ENCODE measurements around the gene UMODL1. TPM values are rescaled to one million over a fixed set of nuclear protein-coding genes. Genes with fewer than 3 reads are reported as not detected.

The UMODL1 gene
- total RNA-seq, 2 experiments from 2014 or later, result 7.4 to 12.3 TPM

DNA sequence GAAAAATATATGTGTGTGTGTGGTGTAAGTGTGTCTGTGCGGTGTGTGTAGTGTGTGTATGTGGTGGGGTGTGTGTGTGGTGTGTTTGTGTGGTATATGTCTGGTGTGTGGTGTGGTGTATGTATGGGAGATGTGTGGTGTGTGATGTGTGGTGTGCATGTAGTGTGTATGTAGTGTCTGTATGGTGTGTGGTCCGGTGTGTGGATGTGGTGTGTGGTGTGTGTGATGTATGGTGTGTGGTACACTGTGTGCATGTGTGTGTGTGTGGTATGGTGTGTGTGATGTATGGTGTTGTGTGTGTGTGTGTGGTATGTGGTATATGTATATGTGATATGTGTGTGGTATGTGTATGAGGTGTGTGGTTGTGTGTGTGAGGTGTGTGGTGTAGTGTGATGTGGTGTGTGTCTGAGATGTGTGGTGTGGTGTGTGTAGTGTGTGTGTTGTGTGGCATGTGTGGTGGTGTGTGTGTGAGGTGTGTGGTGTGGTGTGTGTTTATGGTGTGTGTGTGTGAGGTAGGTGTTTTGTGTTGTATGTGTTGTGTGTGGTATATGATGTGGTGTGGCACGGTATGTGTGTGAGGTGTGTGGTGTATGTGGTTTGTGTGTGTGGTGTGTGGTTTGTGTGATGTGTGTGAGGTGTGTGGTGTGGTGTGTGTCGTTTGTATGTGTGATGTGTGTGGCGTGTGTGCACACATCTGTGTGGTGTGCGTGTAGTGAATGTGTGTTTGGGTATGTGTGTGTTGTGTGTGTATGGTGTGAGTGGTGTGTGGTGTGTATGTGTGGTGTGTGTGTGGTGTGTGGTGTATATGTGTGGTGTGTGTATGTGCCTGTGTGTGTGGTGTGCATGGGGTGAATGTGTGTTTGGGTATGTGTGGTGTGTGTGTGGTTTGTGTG, 112.5 kb downstream of the UMODL1 start:
- no TSS peak for BruUV-seq (replicated peaks)
- ChIA-PET CTCF (ENCODE audit: unreplicated experiment) (interaction anchor here (0.6 to 1.2 kb wide), 2 partner anchors 9 to 70 kb away, joined by 3 read pairs; no protein-coding TSS in a partner anchor), POLR2A (no interaction called here)
- Histone ChIP-seq H3K4me1 (ENCODE audit: insufficient read depth, low read length, poor library complexity, severe bottlenecking) (peaks cover 23% of the 10 kb centered on the region), H3K4me2 (ENCODE audit: low read length) (no peak overlapping the region), H3K9me2 (ENCODE audit: insufficient read depth, low read length) (no peaks in the 10 kb centered on the region), H2AFZ (ENCODE audit: low read length) (no peak overlapping the region), H3K9me3 (ENCODE audit: low read length) (peaks cover 43% of the 10 kb centered on the region; the same call in 1 of the 2 replicates), H3K4me3 (ENCODE audit: low read depth, low read length, poor library complexity, severe bottlenecking) (no peak overlapping the region), H3K36me3 (ENCODE audit: insufficient read depth, low read length) (peaks cover 14% of the 10 kb centered on the region; the same call in 1 of the 2 replicates), H4K20me1 (ENCODE audit: insufficient read depth, low read length) (no peaks in the 10 kb centered on the region), H3K79me2 (ENCODE audit: insufficient read depth, low read depth, low read length) (no peaks in the 10 kb centered on the region), H3K27ac (ENCODE audit: low read depth, low read length, poor library complexity, severe bottlenecking) (no peak overlapping the region)
- no peak for TF ChIP-seq CTCF (conservative IDR thresholded peaks at IDR 0.05; ENCODE audit: low read length)
- no peak for TF ChIP-seq EZH2phosphoT487 (IDR thresholded peaks at IDR 0.05; ENCODE audit: borderline replicate concordance, low read depth, low read length)
- DNase-seq (ENCODE audit: low spot score), result no peak
- intact Hi-C loops (cut with micrococcal nuclease; ENCODE audit: unreplicated experiment), result no loop called here

- Histone ChIP-seq H2AFZ (ENCODE audit: low read length) (peak overlapping the region; percentile 5; the same call in 1 of the 2 replicates), H4K20me1 (ENCODE audit: insufficient read depth, low read length) (no peaks in the 10 kb centered on the region), H3K4me1 (ENCODE audit: insufficient read depth, low read length, poor library complexity, severe bottlenecking) (peaks cover 53% of the 10 kb centered on the region), H3K9me3 (ENCODE audit: low read length) (peaks cover 43% of the 10 kb centered on the region; the same call in 1 of the 2 replicates), H3K36me3 (ENCODE audit: insufficient read depth, low read length) (peaks cover 14% of the 10 kb centered on the region; the same call in 1 of the 2 replicates), H3K4me3 (ENCODE audit: low read depth, low read length, poor library complexity, severe bottlenecking) (no peak overlapping the region), H3K4me2 (ENCODE audit: low read length) (no peak overlapping the region), H3K9me2 (ENCODE audit: insufficient read depth, low read length) (no peaks in the 10 kb centered on the region), H3K27ac (ENCODE audit: low read depth, low read length, poor library complexity, severe bottlenecking) (peak overlapping the region; percentile 98), H3K79me2 (ENCODE audit: insufficient read depth, low read depth, low read length) (no peaks in the 10 kb centered on the region)
- no peak for DNase-seq (ENCODE audit: low spot score)
- ChIA-PET CTCF (ENCODE audit: unreplicated experiment) (no interaction called here), POLR2A (interaction anchor here (0.7 to 3.6 kb wide), 5 partner anchors 10 to 61 kb away, joined by 4 to 17 read pairs (median 12); no protein-coding TSS in a partner anchor)
- BruUV-seq (replicated peaks), result no TSS peak
- TF ChIP-seq EZH2phosphoT487 (IDR thresholded peaks at IDR 0.05; ENCODE audit: borderline replicate concordance, low read depth, low read length) (no peak), CTCF (conservative IDR thresholded peaks at IDR 0.05; ENCODE audit: low read length) (no peak)
- intact Hi-C loops (cut with micrococcal nuclease; ENCODE audit: unreplicated experiment), result no loop called here
These were observed 115.5 kb downstream of the UMODL1 start for GRCh38 chr21:42186591-42186990.

Measured in OCI-LY7 (cell line).